GM21529 (cell line): Measurements from ENCODE around the gene STK4.
"Not testable (repeated sequence)": the region's sequence is repeated elsewhere in the genome, so short reads cannot be mapped to it uniquely, and the experiment has no call there.

Source experiments
- ATAC-seq: cut with Tn5 transposase; IDR thresholded peaks from one replicate; pipeline ENCODE4 v1.9.1; 2021; ENCODE audit not compliant: unreplicated experiment

The STK4 gene

GRCh38 chr20:45051204-45052060 is 85.1 kb downstream of the STK4 start:
- ATAC-seq = peak; percentile 36

- ATAC-seq = peak; percentile 77
These were observed 86.6 kb downstream of the STK4 start for GRCh38 chr20:45052698-45053429.

GRCh38 chr20:45053430-45054351 is 87.4 kb downstream of the STK4 start:
- ATAC-seq = peak; percentile 13

GRCh38 chr20:45055056-45055455 is 88.7 kb downstream of the STK4 start:
- ATAC-seq = no peak

- ATAC-seq = no peak
These were observed 90.3 kb downstream of the STK4 start for GRCh38 chr20:45056473-45057173.

- no peak for ATAC-seq
These were observed 92.0 kb downstream of the STK4 start for GRCh38 chr20:45058168-45058850.

- no peak for ATAC-seq
These were observed 92.9 kb downstream of the STK4 start for GRCh38 chr20:45059022-45059728.

- no peak for ATAC-seq
These were observed 94.0 kb downstream of the STK4 start for GRCh38 chr20:45060294-45060693.

GRCh38 chr20:45061244-45061643 is 94.9 kb downstream of the STK4 start:
- ATAC-seq = no peak

GRCh38 chr20:45063107-45063506 is 96.8 kb downstream of the STK4 start:
- not testable (repeated sequence) for ATAC-seq

GRCh38 chr20:45064812-45065211 is 98.5 kb downstream of the STK4 start:
- no peak for ATAC-seq

- ATAC-seq = no peak
These were observed 100.1 kb downstream of the STK4 start for GRCh38 chr20:45066372-45066771.

GRCh38 chr20:45067087-45067486 is 100.8 kb downstream of the STK4 start:
- ATAC-seq = no peak

GRCh38 chr20:45067558-45067957 is 101.2 kb downstream of the STK4 start:
- no peak for ATAC-seq

- no peak for ATAC-seq
These were observed 102.9 kb downstream of the STK4 start for GRCh38 chr20:45069261-45069660.

GRCh38 chr20:45070932-45071632 is 104.8 kb downstream of the STK4 start:
- ATAC-seq = no peak

GRCh38 chr20:45072066-45072465 is 105.8 kb downstream of the STK4 start:
- no peak for ATAC-seq

- ATAC-seq = no peak
These were observed 106.9 kb downstream of the STK4 start for GRCh38 chr20:45073221-45073620.

GRCh38 chr20:45077559-45077958 is 111.2 kb downstream of the STK4 start:
- ATAC-seq = no peak
